SHP77 (cell line): ENCODE data around the gene XIAP.

Source experiments
- DNase-seq, 2 experiments: peaks; one replicate each; lab custom pipeline; 2025; lab: John Stamatoyannopoulos, UW

The XIAP gene

DNA sequence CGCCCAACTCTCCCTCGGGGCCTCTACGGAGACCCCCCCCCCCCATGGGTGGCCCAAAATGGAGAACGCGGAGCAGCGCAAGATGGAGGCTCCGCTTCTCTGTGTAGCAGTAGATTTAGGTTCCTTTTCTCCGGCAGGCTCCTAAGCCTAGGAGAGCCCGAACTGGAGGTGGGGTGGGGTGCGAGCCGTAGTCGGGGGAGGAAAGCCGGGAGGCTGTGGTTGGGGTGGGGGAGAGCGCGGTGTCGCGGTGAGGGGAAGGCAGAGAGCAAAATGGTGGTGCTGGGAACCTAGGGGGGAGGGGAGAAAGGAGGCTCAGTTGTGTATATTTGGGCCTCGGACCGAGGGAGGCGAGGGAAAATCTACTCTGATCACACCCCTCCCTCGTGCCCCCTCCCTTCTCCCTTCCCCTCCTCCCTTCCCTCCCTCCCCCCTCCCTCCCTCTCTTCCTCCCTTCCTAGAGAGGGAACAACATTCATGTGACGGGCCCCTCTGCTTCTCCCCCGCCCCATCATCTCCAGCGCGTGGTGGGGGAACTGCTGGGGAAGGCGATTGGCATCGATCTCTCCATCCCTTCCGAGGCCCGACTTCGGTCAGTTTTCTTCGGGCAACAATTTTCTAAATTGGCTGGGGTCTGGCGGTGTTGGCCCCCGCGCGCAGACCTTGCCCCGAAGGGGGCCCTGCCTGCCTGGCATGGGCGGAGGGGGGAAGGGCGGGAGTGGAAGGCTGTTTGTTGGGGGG is 101.6 kb downstream of the XIAP start, which contains the start of gene STAG2:
Gene STAG2 (plus strand): TSS at position 439 of the 738 bp plus-strand sequence. CDS start 60,922 bp downstream, outside the sequence.
- peak; percentile 47 to 66 for DNase-seq

DNA sequence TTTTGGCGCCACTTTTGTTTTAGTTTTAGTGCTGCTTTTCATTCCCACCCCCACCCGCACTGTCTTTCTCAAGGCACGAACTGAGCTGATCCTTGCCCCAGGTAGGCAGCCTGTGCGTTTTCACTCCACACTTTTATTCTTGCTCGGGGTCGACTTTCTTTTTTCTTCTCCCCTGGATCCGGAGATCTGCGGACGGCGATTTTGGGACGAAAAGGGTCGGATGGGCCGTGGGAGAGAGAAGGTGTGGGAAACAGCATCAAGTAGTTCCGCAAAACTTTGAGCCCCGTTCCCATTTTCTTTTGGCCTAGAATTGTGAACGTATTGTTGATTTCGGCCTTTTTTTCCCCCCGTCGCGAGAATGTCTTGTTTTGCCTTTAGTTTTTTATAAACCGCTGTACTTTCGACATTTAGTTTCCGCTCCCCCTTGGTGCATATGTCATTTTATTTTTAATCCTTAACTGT is 102.2 kb downstream of the XIAP start:
- peak in 1 of 2 experiments; percentile 37 for DNase-seq

DNA sequence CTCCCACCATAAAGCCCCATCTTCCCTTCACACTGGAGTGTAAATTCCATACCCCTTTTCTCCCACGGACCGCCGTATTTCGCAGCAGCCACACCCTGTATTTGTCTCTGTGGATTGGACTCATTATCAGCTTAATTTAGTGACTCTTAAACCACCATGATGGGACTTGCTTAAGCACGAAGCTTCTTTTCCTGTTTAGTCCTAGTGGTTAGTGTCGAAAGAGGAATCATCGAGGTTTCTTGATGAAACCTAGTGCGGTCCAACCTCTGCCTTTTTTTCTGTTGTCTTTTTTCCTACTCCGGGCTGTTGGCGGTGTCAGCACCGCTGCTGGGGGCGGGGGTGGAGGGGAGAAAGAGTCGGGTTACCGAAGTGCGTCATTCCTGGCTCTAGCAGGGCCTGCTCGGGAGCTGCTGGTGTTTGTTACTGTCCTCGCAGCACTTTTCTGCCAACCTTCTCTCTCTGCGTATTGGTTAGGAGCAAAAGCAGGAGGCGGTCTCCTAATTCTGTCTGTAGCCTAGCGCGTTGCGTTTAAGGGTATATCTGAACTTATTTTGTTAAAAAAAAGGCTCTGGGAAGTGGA is 103.0 kb downstream of the XIAP start:
- peak; percentile 78 to 86 for DNase-seq
